Endothelial cell of umbilical vein (primary cell): ENCODE measurements around the gene VRK2. TPM values are rescaled to one million over a fixed set of nuclear protein-coding genes. Genes with fewer than 3 reads are reported as not detected.

Source experiments
- BruUV-seq: library from RNA; stranded (reverse); fragments of 400-500 nt; replicated peaks from 2 replicates; lab custom pipeline; 2021; lab: Mats Ljungman, UMichigan
- CTCF ChIA-PET: fragments of 300-600, 350-600 bp; sonication (Branson Sonifier 250); formaldehyde crosslinking; loops from one replicate; lab custom pipeline; 2021; ENCODE audit warnings: antibody characterized with exemption, inconsistent platforms; lab: Charles Lee
- POLR2A ChIA-PET: fragments of 300-600, 350-600 bp; sonication (Branson Sonifier 250); formaldehyde crosslinking; loops from one replicate; lab custom pipeline; 2021; ENCODE audit warnings: antibody characterized with exemption, inconsistent platforms; lab: Charles Lee
- DNase-seq: peaks from one replicate; pipeline ENCODE4 v3.0.0-alpha.2; 2011; ENCODE audit warnings: low read depth, low spot score
- FAIRE-seq: peaks from 2 replicates; lab custom pipeline; 2011; peaks lifted over from hg19 to GRCh38; lab: Jason Lieb, UNC
- H2AFZ ChIP-seq: 2 replicates; pipeline ENCODE4 v1.6.0; 2012; ENCODE audit warnings: low read depth, low read length, control low read depth, inconsistent platforms
- H3K27ac ChIP-seq: 2 replicates; pipeline ENCODE4 v1.5.1; 2011; ENCODE audit warnings: low read depth, mild to moderate bottlenecking, control low read depth, low read length, moderate library complexity; ENCODE audit not compliant: insufficient read depth
- H3K27me3 ChIP-seq, 2 experiments: 2 replicates each; pipeline versions ENCODE4 v1.6.0 to v1.6.1; 2011; ENCODE audit warnings: low read length in 2 of 2, mixed read lengths in 1 of 2; ENCODE audit not compliant: control insufficient read depth in 2 of 2, insufficient read depth in 2 of 2
- H3K36me3 ChIP-seq, 2 experiments: 2 replicates in 1 of 2; 3 replicates in 1 of 2; pipeline ENCODE4 v1.5.1; 2011; ENCODE audit warnings: low read length in 2 of 2, mild to moderate bottlenecking in 1 of 2, moderate library complexity in 1 of 2; ENCODE audit not compliant: control insufficient read depth in 2 of 2, insufficient read depth in 2 of 2; ENCODE audit errors: extremely low read depth in 1 of 2
- H3K4me1 ChIP-seq: 3 replicates; pipeline ENCODE4 v1.5.1; 2011; ENCODE audit warnings: mild to moderate bottlenecking, low read length; ENCODE audit not compliant: control insufficient read depth, insufficient read depth; ENCODE audit errors: extremely low read depth
- H3K4me2 ChIP-seq: 2 replicates; pipeline ENCODE4 v1.6.1; 2011; ENCODE audit warnings: low read length, control low read depth, mixed read lengths; ENCODE audit not compliant: insufficient read depth
- H3K4me3 ChIP-seq, 3 experiments: fragments of 200-600 bp in 1 of 3; sonication (generic), shearing (Covaris generic) in 1 of 3; replicated peaks in 1 of 3; 2 replicates each; pipeline ENCODE4 v1.5.1; 2011 to 2016; ENCODE audit warnings: control low read depth in 3 of 3, low read length in 3 of 3, mild to moderate bottlenecking in 2 of 3, inconsistent platforms in 1 of 3, low read depth in 1 of 3, moderate library complexity in 1 of 3; ENCODE audit not compliant: insufficient read depth in 1 of 3
- H3K79me2 ChIP-seq: 2 replicates; pipeline ENCODE4 v1.6.0; 2012; ENCODE audit warnings: low read length, inconsistent platforms; ENCODE audit not compliant: control insufficient read depth, insufficient read depth
- H3K9ac ChIP-seq: replicated peaks from 2 replicates; pipeline ENCODE3; 2011; ENCODE audit warnings: low read length, control low read depth; ENCODE audit not compliant: insufficient read depth; ENCODE audit errors: extremely low read depth
- H3K9me1 ChIP-seq: replicated peaks from 3 replicates; pipeline ENCODE4 v1.6.0; 2011; ENCODE audit warnings: mild to moderate bottlenecking, low read length; ENCODE audit not compliant: control insufficient read depth, insufficient read depth; ENCODE audit errors: extremely low read depth
- H3K9me3 ChIP-seq: replicated peaks from 2 replicates; pipeline ENCODE4 v1.5.1; 2012; ENCODE audit warnings: low read length, inconsistent platforms; ENCODE audit not compliant: control insufficient read depth, insufficient read depth
- H4K20me1 ChIP-seq: replicated peaks from 2 replicates; pipeline ENCODE3; 2011; ENCODE audit warnings: mild to moderate bottlenecking, low read length; ENCODE audit not compliant: control insufficient read depth, insufficient read depth; ENCODE audit errors: extremely low read depth
- EZH2 ChIP-seq: IDR thresholded peaks from 2 replicates; pipeline ENCODE4 v1.6.1; 2012; ENCODE audit warnings: borderline replicate concordance, low read depth, mild to moderate bottlenecking, moderate library complexity, low read length, inconsistent platforms; ENCODE audit not compliant: severe bottlenecking
- FOS ChIP-seq: IDR thresholded peaks from 2 replicates; pipeline ENCODE4 v1.6.1; 2011; ENCODE audit warnings: mild to moderate bottlenecking, low read length, moderate library complexity, borderline replicate concordance; ENCODE audit not compliant: insufficient read depth
- GATA2 ChIP-seq: IDR thresholded peaks from 2 replicates; pipeline ENCODE4 v1.7.0; 2011; ENCODE audit warnings: low read depth, mild to moderate bottlenecking, moderate library complexity, mixed read lengths, low read length; ENCODE audit not compliant: insufficient read length, insufficient read depth
- JUN ChIP-seq: IDR thresholded peaks from 2 replicates; pipeline ENCODE4 v1.6.1; 2011; ENCODE audit warnings: borderline replicate concordance, low read depth; ENCODE audit not compliant: insufficient read length, insufficient read depth
- MYC ChIP-seq: IDR thresholded peaks from one replicate; pipeline ENCODE4 v1.6.1; 2011; ENCODE audit warnings: mild to moderate bottlenecking, low read depth, low read length
- POLR2A ChIP-seq: IDR thresholded peaks from 2 replicates; pipeline ENCODE4 v1.6.1; 2012; ENCODE audit warnings: low read depth, mild to moderate bottlenecking, control low read depth, low read length
- POLR2AphosphoS5 ChIP-seq: IDR thresholded peaks from 2 replicates; pipeline ENCODE4 v1.6.1; 2012; ENCODE audit warnings: low read depth, mild to moderate bottlenecking, control low read depth, low read length, moderate library complexity; ENCODE audit not compliant: insufficient read depth
- dilution Hi-C: fragments of 300-500 bp; cut with MboI; formaldehyde crosslinking; loops from one replicate; pipeline ENCODE4 v1.15.0; 2019; ENCODE audit warnings: low sequenced_read_pairs; ENCODE audit not compliant: extremely low pct_ligation_motif_present
- intact Hi-C: fragments of 100-400 bp; cut with micrococcal nuclease; formaldehyde crosslinking; loops from one replicate; pipeline ENCODE4 v1.10.0; 2022
- polyA plus RNA-seq, 4 experiments: library from polyadenylated mRNA; depleted of rRNA in 3 of 4; stranded (reverse) in 3 of 4; unstranded in 1 of 4; fragments of >200 nt; gene quantifications; 2 replicates each; pipeline versions ENCODE4 v1.2.1 to v1.2.3, GENCODE V29; 2011 to 2012; ENCODE audit warnings: missing spikeins in 1 of 4
- total RNA-seq: library from RNA; stranded (reverse); gene quantifications from 2 replicates; pipeline ENCODE4 v1.2.3, GENCODE V29; 2021
- TF ChIP-seq, protein P1 (sequence below), 2 donors: IDR thresholded peaks; 1 replicate in 1 of 2; 2 replicates in 1 of 2; pipeline ENCODE4 v1.5.1; 2011; ENCODE audit warnings: low read length in 2 of 2, mild to moderate bottlenecking in 2 of 2, moderate library complexity in 2 of 2, control low read depth in 1 of 2, inconsistent platforms in 1 of 2, low read depth in 1 of 2; ENCODE audit not compliant: insufficient read depth in 1 of 2; ENCODE audit errors: extremely low read depth in 1 of 2
- TF ChIP-seq, protein P2 (sequence below): IDR thresholded peaks from 2 replicates; pipeline ENCODE4 v1.6.1; 2011; ENCODE audit not compliant: insufficient read depth, insufficient read length

Gene VRK2
- total and polyA plus RNA-seq, 2 donors (not counting 3 experiments of a cell fraction or from before 2014, with no cell fraction given): 11.2 to 35.2 TPM

DNA sequence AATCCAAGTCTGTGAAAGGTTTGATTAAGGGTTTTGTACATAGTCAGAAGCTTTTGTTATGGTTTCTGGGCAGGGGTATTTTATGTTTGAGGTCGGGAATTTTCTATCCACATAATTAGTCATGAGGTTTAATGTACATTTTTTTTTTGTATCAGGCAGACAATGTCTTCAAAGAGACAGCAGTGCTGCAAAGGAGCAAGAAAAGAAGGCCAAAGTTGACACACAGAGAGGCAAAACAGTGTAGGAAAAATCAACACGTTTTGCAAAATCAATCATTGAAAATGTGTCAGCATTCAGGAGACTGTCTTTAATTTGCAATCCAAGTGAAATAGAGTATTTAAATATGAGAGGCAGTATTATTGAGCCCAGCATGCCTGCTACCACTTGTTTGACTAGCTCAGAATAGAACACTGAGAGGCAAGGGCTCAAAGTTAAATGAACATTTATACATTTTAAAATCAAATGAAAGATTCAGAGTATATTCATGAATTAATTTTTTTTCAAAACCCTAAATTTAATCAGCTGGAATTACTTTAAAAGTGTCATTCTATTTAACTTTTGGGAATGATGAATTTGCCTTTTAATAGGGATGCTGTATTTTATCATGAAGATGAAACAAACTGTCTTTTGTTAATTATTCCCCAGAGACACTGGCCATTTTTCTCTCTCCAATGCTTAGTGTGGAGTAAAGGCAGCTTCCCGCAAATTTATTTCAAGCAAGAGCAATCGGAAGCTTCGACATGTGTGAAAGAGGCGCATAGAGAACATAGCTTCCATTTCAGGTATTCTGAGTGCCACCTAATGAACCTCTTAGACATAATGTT lies 11.3 kb downstream of the VRK2 start:
- no peak overlapping the region for H3K9ac ChIP-seq
- intact Hi-C loops (loop anchor here (1.0 kb wide), 1 partner anchor 12 kb away; the partner anchor contains the start of gene VRK2), dilution Hi-C loops (no loop called here)
- FAIRE-seq (no peak), DNase-seq (no peak)
- H3K4me1 ChIP-seq: no peaks in the 10 kb centered on the region
- H4K20me1 ChIP-seq: no peaks in the 10 kb centered on the region
- H3K4me2 ChIP-seq: no peak overlapping the region
- H3K9me1 ChIP-seq: no peaks in the 10 kb centered on the region
- no peak overlapping the region for H2AFZ ChIP-seq
- peaks cover 0 to 5% of the 10 kb centered on the region in 2 experiments for H3K36me3 ChIP-seq
- BruUV-seq: no TSS peak
- no peak overlapping the region for H3K27ac ChIP-seq
- H3K9me3 ChIP-seq: no peaks in the 10 kb centered on the region
- POLR2A ChIA-PET: no interaction called here
- CTCF ChIA-PET: interaction anchor here (1.0 to 1.3 kb wide), 2 partner anchors 12 to 390 kb away, joined by 3 to 4 read pairs; partner anchors contain the start of gene VRK2
- TF ChIP-seq, protein P1, sequence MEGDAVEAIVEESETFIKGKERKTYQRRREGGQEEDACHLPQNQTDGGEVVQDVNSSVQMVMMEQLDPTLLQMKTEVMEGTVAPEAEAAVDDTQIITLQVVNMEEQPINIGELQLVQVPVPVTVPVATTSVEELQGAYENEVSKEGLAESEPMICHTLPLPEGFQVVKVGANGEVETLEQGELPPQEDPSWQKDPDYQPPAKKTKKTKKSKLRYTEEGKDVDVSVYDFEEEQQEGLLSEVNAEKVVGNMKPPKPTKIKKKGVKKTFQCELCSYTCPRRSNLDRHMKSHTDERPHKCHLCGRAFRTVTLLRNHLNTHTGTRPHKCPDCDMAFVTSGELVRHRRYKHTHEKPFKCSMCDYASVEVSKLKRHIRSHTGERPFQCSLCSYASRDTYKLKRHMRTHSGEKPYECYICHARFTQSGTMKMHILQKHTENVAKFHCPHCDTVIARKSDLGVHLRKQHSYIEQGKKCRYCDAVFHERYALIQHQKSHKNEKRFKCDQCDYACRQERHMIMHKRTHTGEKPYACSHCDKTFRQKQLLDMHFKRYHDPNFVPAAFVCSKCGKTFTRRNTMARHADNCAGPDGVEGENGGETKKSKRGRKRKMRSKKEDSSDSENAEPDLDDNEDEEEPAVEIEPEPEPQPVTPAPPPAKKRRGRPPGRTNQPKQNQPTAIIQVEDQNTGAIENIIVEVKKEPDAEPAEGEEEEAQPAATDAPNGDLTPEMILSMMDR (IDR thresholded peaks at IDR 0.05; ENCODE audit: extremely low read depth in 1 of 2, insufficient read depth in 1 of 2, low read depth in 1 of 2, low read length in 2 of 2): no peak
- TF ChIP-seq POLR2A (no peak), JUN (no peak), POLR2AphosphoS5 (no peak), MYC (no peak), FOS (no peak), EZH2 (no peak), GATA2 (no peak)
- TF ChIP-seq, protein P2, sequence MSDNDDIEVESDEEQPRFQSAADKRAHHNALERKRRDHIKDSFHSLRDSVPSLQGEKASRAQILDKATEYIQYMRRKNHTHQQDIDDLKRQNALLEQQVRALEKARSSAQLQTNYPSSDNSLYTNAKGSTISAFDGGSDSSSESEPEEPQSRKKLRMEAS: no peak
- H3K27me3 ChIP-seq: no peaks in the 10 kb centered on the region
- no peak overlapping the region for H3K4me3 ChIP-seq
- peaks cover 25% of the 10 kb centered on the region for H3K79me2 ChIP-seq
